NCI-H2227 (cell line): ENCODE results near the gene TUBA1B.
A peak's percentile ranks its signal among the peaks of the same experiment; 100 is the strongest.
"Not testable (repeated sequence)": the region's sequence is repeated elsewhere in the genome, so short reads cannot be mapped to it uniquely, and the experiment has no call there.

Experiments used
- DNase-seq: peaks from one replicate; lab custom pipeline; 2025; ENCODE audit not compliant: unreplicated experiment; lab: John Stamatoyannopoulos, UW

The TUBA1B gene

GRCh38 chr12:49131051-49131893, at the start of gene TUBA1B:
TSS of gene TUBA1B (minus strand) at chr12:49131395. CDS start at chr12:49131300, 95 bp downstream.
- peak; percentile 94 for DNase-seq

- DNase-seq: no peak
Observed at GRCh38 chr12:49174218-49174617, 43.0 kb upstream of the TUBA1B start.

DNA sequence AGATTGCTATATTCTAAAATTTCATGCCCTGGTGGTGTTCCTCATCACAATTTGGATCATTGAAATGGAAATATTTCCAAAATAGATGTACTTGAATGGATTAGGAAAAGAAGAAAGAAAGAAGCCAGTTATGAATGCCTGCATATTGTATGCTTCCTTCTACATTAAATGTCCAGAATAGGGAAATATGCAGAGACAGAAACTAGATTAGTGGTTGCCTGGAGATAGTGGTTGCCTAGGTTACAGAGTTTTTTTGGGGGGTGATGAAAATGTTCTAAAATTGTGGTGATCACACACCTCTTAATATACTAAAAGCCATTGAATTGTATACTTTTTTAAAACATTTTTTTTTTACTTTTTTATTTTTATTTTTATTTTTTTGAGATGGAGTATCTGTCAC, 39.7 kb upstream of the TUBA1B start:
- no peak for DNase-seq

- DNase-seq: no peak
Observed at GRCh38 chr12:49165114-49165513, 33.9 kb upstream of the TUBA1B start.

- DNase-seq: not testable (repeated sequence)
Observed at GRCh38 chr12:49161901-49162300, 30.7 kb upstream of the TUBA1B start.

DNA sequence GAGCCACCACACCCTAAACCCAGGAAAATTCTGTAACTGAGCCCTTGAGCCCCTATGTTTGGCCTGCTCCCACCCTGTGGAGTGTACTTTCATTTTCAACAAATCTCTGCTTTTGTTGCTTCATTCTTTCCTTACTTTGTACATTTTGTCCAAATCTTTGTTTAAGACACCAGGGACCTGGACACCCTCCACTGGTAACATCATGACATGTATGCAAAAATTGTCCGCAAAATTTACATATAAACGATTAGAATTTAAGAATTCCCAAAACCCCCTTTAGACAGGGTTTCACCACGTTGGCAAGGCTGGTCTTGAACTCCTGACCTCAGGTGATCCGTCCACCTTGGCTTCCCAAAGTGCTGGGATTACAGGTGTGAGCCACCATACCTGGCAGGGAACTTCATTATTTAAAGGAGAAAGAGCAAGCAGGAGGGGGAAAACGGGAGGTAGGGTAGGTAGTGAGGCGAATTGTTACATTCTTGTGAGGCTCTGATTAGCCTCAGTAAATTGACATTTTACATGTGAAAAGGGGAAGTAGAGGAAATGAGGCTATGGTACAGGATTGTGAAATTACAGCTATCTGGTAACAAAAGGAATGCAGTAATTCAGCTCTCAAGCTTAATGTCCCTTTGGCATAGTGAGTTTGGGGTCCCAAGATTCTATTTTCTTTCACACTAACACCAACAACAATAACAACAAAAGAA, 30.0 kb upstream of the TUBA1B start:
- no peak for DNase-seq

GRCh38 chr12:49160399-49160798, 29.2 kb upstream of the TUBA1B start:
- DNase-seq: no peak

DNA sequence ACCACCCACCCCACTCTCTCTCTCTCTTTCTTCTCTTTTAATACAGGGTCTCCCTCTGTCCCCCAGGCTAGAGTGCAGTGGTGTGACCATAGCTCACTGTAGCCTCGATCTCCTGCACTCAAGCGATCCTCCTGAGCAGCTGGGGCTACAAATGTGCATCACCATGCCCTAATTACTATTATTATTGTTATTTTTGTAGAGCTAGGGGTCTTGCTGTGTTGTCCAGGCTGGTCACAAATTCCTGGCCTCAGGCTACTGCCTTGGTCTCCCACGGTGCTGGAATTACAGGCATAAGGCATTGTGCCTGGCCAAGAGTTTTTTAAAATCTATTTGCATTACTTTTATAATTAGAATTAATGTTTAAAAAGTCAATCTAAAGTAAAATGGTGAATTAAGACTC, 23.0 kb upstream of the TUBA1B start:
- no peak for DNase-seq

DNA sequence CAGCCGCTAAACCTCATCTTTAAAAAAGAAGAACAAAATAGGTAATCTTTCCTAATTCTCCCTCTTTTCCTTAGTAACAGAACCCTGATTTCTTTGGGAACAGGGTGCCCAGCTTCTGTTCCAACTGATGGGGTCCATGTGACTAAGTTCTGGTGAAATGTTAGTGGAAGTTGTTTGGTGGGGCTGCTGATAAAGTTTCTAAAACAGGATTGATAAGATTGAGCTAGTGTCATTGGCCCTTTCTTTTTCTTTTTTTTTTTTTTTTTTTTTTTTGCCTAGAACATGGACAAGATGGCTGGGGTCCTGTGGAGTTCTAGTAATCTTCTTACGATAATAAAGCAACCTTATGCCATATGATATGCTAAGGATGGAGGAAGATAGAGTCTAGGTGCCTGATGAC, 16.2 kb upstream of the TUBA1B start:
- DNase-seq: no peak

DNA sequence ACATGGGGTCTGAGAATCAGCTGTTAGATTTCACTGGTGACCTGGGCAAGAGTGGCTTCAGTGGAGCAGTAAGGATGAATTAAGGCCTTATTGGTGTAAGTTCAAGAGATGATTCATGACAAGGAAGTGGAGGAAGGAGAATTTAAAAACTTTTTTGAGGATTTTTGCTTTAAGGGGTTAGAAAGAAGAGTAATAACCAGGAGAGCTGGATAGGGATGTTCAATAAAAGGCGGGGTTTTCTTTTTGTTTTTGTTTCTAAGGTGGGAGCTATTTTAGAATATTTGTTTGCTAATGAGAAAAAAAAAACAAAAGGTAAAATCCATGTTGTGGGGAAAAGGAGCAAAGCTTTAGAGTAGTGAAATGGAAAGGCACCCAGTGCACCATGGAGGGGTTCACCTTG, 15.2 kb upstream of the TUBA1B start:
- no peak for DNase-seq

DNA sequence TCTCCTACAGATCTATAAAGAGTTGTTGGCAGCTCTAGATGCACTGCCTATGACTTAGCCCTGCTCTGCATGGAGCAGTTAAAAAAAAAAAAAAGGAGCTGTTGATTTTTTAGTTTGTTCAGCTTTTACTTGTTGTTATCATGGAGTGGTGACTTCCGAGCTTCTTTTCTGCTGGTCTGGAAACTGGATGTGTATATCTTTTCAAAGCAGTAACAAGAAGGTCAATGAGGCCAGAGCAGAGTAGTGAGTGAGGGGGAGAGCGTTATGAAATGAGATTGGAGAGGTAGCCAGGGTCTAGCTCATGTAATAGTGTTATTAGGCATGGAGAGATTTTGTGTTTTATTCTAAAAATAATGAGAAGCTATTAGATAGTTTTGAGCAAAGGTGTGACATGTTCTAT, 13.2 kb upstream of the TUBA1B start:
- no peak for DNase-seq

- no peak for DNase-seq
Observed at GRCh38 chr12:49138999-49139398, 7.8 kb upstream of the TUBA1B start.

DNA sequence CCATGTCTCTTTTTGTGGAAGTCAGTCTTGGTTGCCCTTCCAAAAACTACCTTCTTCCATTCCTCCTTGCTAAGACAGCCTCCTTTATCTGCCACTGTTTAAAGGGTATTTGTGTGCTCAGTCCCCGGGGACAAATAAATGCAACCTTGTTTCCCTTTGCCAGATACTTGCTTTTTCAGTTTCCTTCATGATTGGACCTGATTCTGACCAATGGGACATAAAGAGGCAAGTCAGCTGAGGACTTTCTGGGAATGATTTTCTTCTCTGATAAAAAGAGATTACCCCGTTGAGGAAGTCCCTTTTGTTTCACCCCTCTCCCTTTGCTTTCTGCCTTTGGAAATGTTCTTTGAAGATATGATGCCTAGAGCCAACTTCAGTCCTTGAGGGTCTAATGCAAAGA, 7.4 kb upstream of the TUBA1B start:
- DNase-seq: no peak

DNA sequence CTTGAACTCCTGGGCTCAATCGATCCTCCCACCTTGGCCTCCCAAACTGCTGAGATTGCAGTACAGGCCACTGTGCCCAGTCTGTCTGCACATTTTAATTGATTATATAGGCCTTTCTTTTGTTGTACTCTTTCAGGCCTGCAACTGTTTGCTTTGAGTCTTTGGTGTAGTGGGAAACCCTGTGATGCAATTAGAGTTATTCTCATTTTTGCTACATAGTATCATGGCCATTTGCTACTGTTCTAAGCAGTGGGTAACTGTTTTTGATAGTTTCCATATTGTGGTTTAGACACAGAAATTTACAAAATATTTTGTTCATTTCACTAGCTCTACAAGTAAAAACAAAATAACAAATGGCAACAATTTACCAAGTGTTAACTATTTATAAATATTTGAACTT, 6.3 kb upstream of the TUBA1B start:
- DNase-seq: no peak

GRCh38 chr12:49136997-49137396, 5.8 kb upstream of the TUBA1B start:
- not testable (repeated sequence) for DNase-seq

DNA sequence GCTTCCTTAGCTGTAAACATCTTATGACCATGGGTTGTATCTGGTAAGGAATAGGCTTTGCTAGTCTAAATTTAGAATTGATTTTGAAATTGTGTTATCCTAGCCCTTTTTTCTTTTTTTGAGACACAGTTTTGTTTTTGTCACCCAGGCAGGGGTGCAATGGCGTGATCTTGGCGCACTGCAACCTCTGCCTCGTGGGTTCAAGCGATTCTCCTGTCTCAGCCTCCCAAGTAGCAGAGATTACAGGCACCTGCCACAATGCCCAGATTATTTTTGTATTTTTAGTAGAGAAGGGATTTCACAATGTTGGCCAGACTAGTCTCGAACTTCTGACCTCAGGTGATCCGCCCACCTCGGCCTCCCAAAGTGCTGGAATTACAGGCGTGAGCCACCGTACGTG, 2.4 kb upstream of the TUBA1B start:
- DNase-seq: no peak

DNA sequence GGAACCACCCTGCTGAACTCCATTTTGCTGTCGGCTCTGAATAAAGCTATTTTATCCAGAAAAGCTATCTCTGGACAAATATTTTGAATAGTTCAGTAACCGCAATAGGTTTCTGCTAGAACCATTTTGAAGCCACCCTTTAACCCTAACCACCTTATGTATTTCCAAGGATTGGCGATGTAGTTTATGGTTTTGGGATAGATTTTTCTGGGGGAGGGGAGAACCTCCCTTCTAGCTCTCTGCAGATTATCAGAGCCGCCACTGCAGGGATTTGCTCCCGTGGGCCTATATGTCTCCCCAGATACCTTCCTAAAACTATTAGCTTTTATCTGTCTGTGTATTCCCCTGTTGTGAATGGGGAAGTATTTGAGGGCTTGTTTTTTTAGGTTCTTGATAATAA, 1.8 kb upstream of the TUBA1B start:
- DNase-seq: peak; percentile 7

- no peak for DNase-seq
Observed at GRCh38 chr12:49131894-49132461, 783 bp upstream of the TUBA1B start.

GRCh38 chr12:49130151-49131050, 794 bp downstream of the TUBA1B start:
- peak; percentile 95 for DNase-seq

- no peak for DNase-seq
Observed at GRCh38 chr12:49129332-49130150, 1.7 kb downstream of the TUBA1B start.
